ENCODE data around the gene AHI1. TPM values are rescaled to one million over a fixed set of nuclear protein-coding genes. Genes with fewer than 3 reads are reported as not detected.
A peak's percentile ranks its signal among the peaks of the same experiment; 100 is the strongest.

AHI1 gene
- total RNA-seq, 1 experiment from 2014 or later: 18.8 TPM

- peaks cover 5% of the 10 kb centered on the region; the same call in 1 of the 2 replicates for H3K4me1 Mint-ChIP-seq
- H3K9me3 Mint-ChIP-seq: peaks cover 3% of the 10 kb centered on the region; the same call in 1 of the 2 replicates
- 0 out of 2 replicates have a peak overlapping the region, but pooled peaks have one; percentile 2 for H3K27ac Mint-ChIP-seq
- ChIA-PET POLR2A (no interaction called here), CTCF (no interaction called here)
- H3K27me3 Mint-ChIP-seq (ENCODE audit: low read depth): no peaks in the 10 kb centered on the region
- no peak for ATAC-seq
- DNase-seq (ENCODE audit: low spot score): no peak
- no peaks in the 10 kb centered on the region for H3K36me3 Mint-ChIP-seq
- no peak for TF ChIP-seq ATF1 (CRISPR knock-in tag; IDR thresholded peaks at IDR 0.05)
- TF ChIP-seq ZNF532 (CRISPR knock-in tag; IDR thresholded peaks at IDR 0.05; ENCODE audit: borderline replicate concordance): no peak
- no peak overlapping the region for H3K4me3 Mint-ChIP-seq
These were observed 200.8 kb downstream of the AHI1 start for GRCh38 chr6:135296715-135297114.

GRCh38 chr6:135295085-135295484 is 202.5 kb downstream of the AHI1 start:
- POLR2A ChIA-PET: no interaction called here
- CTCF ChIA-PET: no interaction called here

GRCh38 chr6:135291288-135292076 is 206.1 kb downstream of the AHI1 start:
- Mint-ChIP-seq H3K36me3 (no peaks in the 10 kb centered on the region), H3K27ac (no peak overlapping the region), H3K27me3 (ENCODE audit: low read depth) (no peaks in the 10 kb centered on the region), H3K4me1 (no peaks in the 10 kb centered on the region), H3K4me3 (no peak overlapping the region), H3K9me3 (peaks cover 3% of the 10 kb centered on the region; the same call in 1 of the 2 replicates)
- CTCF ChIA-PET: interaction anchor here (0.6 kb wide), 1 partner anchor 61 kb away, joined by 4 read pairs; no protein-coding TSS in a partner anchor
- POLR2A ChIA-PET: interaction anchor here (0.6 kb wide), 1 partner anchor 108 kb away, joined by 3 read pairs; no protein-coding TSS in a partner anchor
- no peak for ATAC-seq
- no peak for DNase-seq (ENCODE audit: low spot score)
- no peak for TF ChIP-seq STAT6 (CRISPR knock-in tag; conservative IDR thresholded peaks at IDR 0.05; ENCODE audit: low read depth)
- TF ChIP-seq PRDM15 (CRISPR knock-in tag; IDR thresholded peaks at IDR 0.05): no peak
- no peak for TF ChIP-seq CREM (CRISPR knock-in tag; IDR thresholded peaks at IDR 0.05)
- TF ChIP-seq ESRRA (CRISPR knock-in tag; IDR thresholded peaks at IDR 0.05; ENCODE audit: borderline replicate concordance): no peak
- TF ChIP-seq NFE2L1 (CRISPR knock-in tag; IDR thresholded peaks at IDR 0.05): no peak

More at GRCh38 chr6:135295085-135295484, 202.5 kb downstream of the AHI1 start:
- DNase-seq (ENCODE audit: low spot score): no peak
- Mint-ChIP-seq H3K9me3 (peaks cover 3% of the 10 kb centered on the region; the same call in 1 of the 2 replicates), H3K4me1 (peaks cover 5% of the 10 kb centered on the region; the same call in 1 of the 2 replicates), H3K36me3 (no peaks in the 10 kb centered on the region), H3K27me3 (ENCODE audit: low read depth) (no peaks in the 10 kb centered on the region), H3K4me3 (no peak overlapping the region), H3K27ac (no peak overlapping the region)
- no peak for ATAC-seq
- no peak for TF ChIP-seq E2F5 (CRISPR knock-in tag; IDR thresholded peaks at IDR 0.05)
- no peak for TF ChIP-seq PRRX2 (CRISPR knock-in tag; IDR thresholded peaks at IDR 0.05)
- no peak for TF ChIP-seq TCF7 (CRISPR knock-in tag; IDR thresholded peaks at IDR 0.05; ENCODE audit: low read depth)
- no peak for TF ChIP-seq GTF2I (CRISPR knock-in tag; conservative IDR thresholded peaks at IDR 0.05)
- TF ChIP-seq MAX (CRISPR knock-in tag; IDR thresholded peaks at IDR 0.05): no peak
- no peak for TF ChIP-seq NFYB (CRISPR knock-in tag; conservative IDR thresholded peaks at IDR 0.05; ENCODE audit: low read depth)
- no peak for TF ChIP-seq ATF6 (CRISPR knock-in tag; IDR thresholded peaks at IDR 0.05)
- TF ChIP-seq RELA (CRISPR knock-in tag; IDR thresholded peaks at IDR 0.05; ENCODE audit: borderline replicate concordance): no peak
- TF ChIP-seq SOX15 (CRISPR knock-in tag; IDR thresholded peaks at IDR 0.05): no peak

Data from WTC11 (cell line).